Right lobe of liver (tissue), 4 donors: ENCODE results near the gene PIK3R5.

Source experiments
- CTCF ChIP-seq, 4 donors: fragments of 200-600 bp in 3 of 4; fragments of 450-650 bp in 1 of 4; IDR thresholded peaks; one replicate each; pipeline versions ENCODE4 v1.5.1 to v1.8.0; 2016 to 2022; ENCODE audit warnings: antibody characterized with exemption in 4 of 4, mild to moderate bottlenecking in 2 of 4
- POLR2A ChIP-seq: fragments of 450-650 bp; IDR thresholded peaks from one replicate; pipeline ENCODE4 v1.6.1; 2017; ENCODE audit warnings: antibody characterized with exemption, mild to moderate bottlenecking
- donor health status: DM: no; HTN: no; CAD: no.
- donor health status: DM: no; HTN: no; CAD: no.
- donor health status: DM: no; HTN: yes; CAD: no.

GRCh38 chr17:8912084-8912981 is 53.2 kb downstream of the PIK3R5 start:
- TF ChIP-seq CTCF (IDR thresholded peaks at IDR 0.05): no peak
- TF ChIP-seq POLR2A: no peak
